ENCODE data around the gene LITAFD. TPM values are rescaled to one million over a fixed set of nuclear protein-coding genes. Genes with fewer than 3 reads are reported as not detected.
"Not testable (repeated sequence)": the region's sequence is repeated elsewhere in the genome, so short reads cannot be mapped to it uniquely, and the experiment has no call there.

Gene LITAFD
- not detected in 2 replicates for total RNA-seq

GRCh38 chr16:8882041-8882617 is at the start of gene LITAFD:
LITAFD (plus strand) TSS chr16:8882351; CDS start chr16:8884356, 2,005 bp downstream.
- DNase-seq (ENCODE audit: low read depth), result no peak
- no peak for TF ChIP-seq CTCF (IDR thresholded peaks at IDR 0.05; ENCODE audit: insufficient read depth, low read depth, low read length)
- no peak within 1 kb of the TSS for H3K4me3 ChIP-seq (ENCODE audit: low read depth, low read length)

DNA sequence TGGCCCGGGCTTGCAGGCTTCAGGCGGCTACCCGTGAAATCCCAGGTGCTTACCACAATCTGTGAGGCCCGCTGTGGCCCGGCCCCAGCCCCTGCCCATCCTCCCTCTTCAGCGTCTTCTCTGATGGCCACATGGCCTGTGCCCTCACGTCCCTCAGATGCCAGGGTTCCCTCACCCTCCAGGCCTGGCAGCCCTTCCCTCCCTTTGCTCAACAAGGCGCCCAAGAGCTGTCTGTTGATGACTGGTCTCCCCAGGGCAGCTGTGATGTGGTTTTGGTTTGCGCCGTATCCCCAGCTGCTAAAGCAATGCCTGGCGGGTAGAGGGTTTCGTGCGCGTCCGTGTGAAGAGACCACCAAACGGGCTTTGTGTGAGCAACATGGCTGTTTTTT is 49.4 kb upstream of the LITAFD start:
- H3K4me3 ChIP-seq (ENCODE audit: low read depth, low read length), result no peak overlapping the region
- no peak for TF ChIP-seq CTCF (IDR thresholded peaks at IDR 0.05; ENCODE audit: insufficient read depth, low read depth, low read length)
- DNase-seq (ENCODE audit: low read depth), result no peak

- not testable (repeated sequence) for H3K4me3 ChIP-seq (ENCODE audit: low read depth, low read length); DNase-seq (ENCODE audit: low read depth)
These were observed 45.4 kb upstream of the LITAFD start for GRCh38 chr16:8836797-8837196.

DNA sequence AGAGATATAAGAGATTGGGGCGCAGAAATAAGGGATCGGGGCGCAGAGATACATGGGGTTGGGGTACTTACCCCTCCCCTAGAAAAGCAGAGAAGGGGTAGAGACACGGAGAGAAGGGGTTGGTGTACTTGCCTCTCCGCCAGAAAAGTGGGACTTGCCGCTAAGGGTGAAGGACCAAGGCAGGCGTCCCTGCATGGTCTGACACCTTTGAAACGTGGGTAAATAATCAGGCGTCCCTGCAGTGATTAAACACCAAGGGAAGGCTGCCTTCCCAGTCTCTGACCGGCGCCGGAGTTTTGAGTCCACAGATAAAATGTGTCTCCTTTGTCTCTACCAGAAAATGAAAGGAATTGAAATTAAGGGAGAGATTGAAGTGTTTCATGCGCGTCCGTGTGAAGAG is 44.6 kb upstream of the LITAFD start:
- DNase-seq (ENCODE audit: low read depth); H3K4me3 ChIP-seq (ENCODE audit: low read depth, low read length): not testable (repeated sequence)

- H3K4me3 ChIP-seq (ENCODE audit: low read depth, low read length), result not testable (repeated sequence)
- DNase-seq (ENCODE audit: low read depth), result peak; percentile 68
These were observed 40.1 kb upstream of the LITAFD start for GRCh38 chr16:8842016-8842415.

GRCh38 chr16:8843296-8843695 is 38.9 kb upstream of the LITAFD start:
- H3K4me3 ChIP-seq (ENCODE audit: low read depth, low read length); DNase-seq (ENCODE audit: low read depth): not testable (repeated sequence)

DNA sequence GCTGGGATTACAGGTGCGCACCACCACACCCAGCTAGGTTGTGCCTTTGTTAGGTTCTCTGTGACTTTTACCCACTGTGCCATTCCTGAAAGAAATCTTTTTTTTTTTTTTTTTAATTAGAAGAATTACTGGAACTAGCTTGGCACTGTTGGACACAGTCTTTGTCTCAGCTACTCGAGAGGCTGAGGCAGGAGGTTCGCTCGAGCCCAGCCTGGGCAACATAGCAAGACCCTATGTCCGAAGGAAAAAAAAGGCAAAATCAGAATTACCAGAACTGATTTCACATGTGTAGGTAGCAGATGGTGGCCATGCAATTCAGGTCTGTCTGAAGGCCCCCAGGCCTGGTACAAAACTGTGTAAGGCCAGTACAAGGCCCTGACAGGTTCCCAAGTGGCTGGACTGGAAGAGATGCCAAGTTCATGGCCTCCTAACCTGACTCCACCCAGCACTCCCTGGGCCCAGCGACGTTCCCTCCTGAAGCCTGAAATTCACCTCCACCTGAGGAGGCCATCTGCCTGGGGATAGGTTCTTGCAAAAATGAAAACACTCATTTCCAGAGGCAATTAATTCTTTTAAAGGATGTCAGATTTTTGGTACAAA is 36.4 kb upstream of the LITAFD start:
- TF ChIP-seq CTCF (IDR thresholded peaks at IDR 0.05; ENCODE audit: insufficient read depth, low read depth, low read length), result no peak
- H3K4me3 ChIP-seq (ENCODE audit: low read depth, low read length), result no peak overlapping the region
- DNase-seq (ENCODE audit: low read depth), result no peak

DNA sequence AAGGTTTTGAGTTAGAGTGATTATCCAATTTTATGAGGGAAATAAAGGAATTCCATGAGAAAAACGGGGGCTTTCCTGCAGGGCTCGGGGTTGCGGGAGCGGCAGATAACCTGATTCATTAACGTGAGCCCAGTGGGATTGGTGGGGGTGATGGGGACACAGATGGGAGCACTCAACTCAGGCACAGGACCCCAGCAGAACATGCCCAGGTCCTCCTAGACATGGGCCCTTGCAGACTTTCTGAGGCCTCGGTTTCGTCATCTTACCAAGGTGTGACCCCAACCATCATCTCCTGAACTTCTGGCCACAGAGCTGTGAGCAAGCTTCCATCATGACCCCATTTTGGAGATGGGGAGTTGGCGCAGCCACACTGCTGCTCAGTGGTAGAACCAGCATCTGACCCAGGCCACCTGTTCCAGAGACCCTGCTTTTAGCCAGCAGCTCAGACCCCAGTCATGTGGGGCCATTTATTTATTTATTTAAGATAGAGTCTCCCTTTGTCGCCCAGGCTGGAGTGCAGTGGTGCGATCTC is 35.7 kb upstream of the LITAFD start:
- no peak for TF ChIP-seq CTCF (IDR thresholded peaks at IDR 0.05; ENCODE audit: insufficient read depth, low read depth, low read length)
- H3K4me3 ChIP-seq (ENCODE audit: low read depth, low read length), result no peak overlapping the region
- DNase-seq (ENCODE audit: low read depth), result no peak

DNA sequence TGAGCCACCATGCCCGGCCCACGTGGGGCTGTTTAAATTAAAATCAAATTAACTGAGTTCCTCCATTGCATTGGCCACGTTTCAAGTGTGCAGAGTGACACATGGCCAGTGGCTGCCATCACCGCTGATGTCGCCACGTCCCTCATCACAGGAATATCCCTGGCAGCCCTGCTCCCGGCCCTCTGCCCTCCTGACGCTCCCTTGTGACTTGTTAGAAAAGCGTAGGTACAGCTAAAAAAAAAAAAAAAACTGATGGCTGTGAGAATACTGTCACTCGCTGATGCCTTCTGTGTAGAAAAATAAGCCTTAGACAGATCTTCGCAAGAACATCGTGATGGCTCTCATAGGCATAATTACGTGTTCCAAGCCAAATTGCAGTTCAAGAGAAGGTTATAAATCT is 35.0 kb upstream of the LITAFD start:
- no peak for TF ChIP-seq CTCF (IDR thresholded peaks at IDR 0.05; ENCODE audit: insufficient read depth, low read depth, low read length)
- no peak for DNase-seq (ENCODE audit: low read depth)
- no peak overlapping the region for H3K4me3 ChIP-seq (ENCODE audit: low read depth, low read length)
